ENCODE results near the gene ATP1B3. TPM values are rescaled to one million over a fixed set of nuclear protein-coding genes. Genes with fewer than 3 reads are reported as not detected.
"Not testable (repeated sequence)": the region's sequence is repeated elsewhere in the genome, so short reads cannot be mapped to it uniquely, and the experiment has no call there.

The ATP1B3 gene
- polyA plus RNA-seq, 4 donors: 135 to 253 (median 175) TPM

- DNase-seq (ENCODE audit: low read depth in 4 of 4, low spot score in 2 of 4): no peak
Measured at GRCh38 chr3:141900343-141900742, 23.9 kb downstream of the ATP1B3 start.

GRCh38 chr3:141901914-141902313 lies 25.5 kb downstream of the ATP1B3 start:
- DNase-seq (ENCODE audit: low read depth in 4 of 4, low spot score in 2 of 4): no peak

- no peak for DNase-seq (ENCODE audit: low read depth in 4 of 4, low spot score in 2 of 4)
Measured at GRCh38 chr3:141904203-141904602, 27.8 kb downstream of the ATP1B3 start.

GRCh38 chr3:141905129-141905528 lies 28.7 kb downstream of the ATP1B3 start:
- no peak for DNase-seq (ENCODE audit: low read depth in 4 of 4, low spot score in 2 of 4)

- DNase-seq (ENCODE audit: low read depth in 4 of 4, low spot score in 2 of 4): no peak
Measured at GRCh38 chr3:141909408-141909807, 33.0 kb downstream of the ATP1B3 start.

GRCh38 chr3:141909986-141910385 lies 33.5 kb downstream of the ATP1B3 start:
- not testable (repeated sequence) for DNase-seq (ENCODE audit: low read depth in 4 of 4, low spot score in 2 of 4)

GRCh38 chr3:141913150-141913811 lies 36.8 kb downstream of the ATP1B3 start:
- DNase-seq (ENCODE audit: low read depth in 4 of 4, low spot score in 2 of 4): no peak

- DNase-seq (ENCODE audit: low read depth in 4 of 4, low spot score in 2 of 4): no peak
Measured at GRCh38 chr3:141914311-141914710, 37.9 kb downstream of the ATP1B3 start.

- DNase-seq (ENCODE audit: low read depth in 4 of 4, low spot score in 2 of 4): no peak
Measured at GRCh38 chr3:141915016-141915415, 38.6 kb downstream of the ATP1B3 start.

- no peak for DNase-seq (ENCODE audit: low read depth in 4 of 4, low spot score in 2 of 4)
Measured at GRCh38 chr3:141915766-141916165, 39.3 kb downstream of the ATP1B3 start.

- no peak for DNase-seq (ENCODE audit: low read depth in 4 of 4, low spot score in 2 of 4)
Measured at GRCh38 chr3:141920701-141921100, 44.3 kb downstream of the ATP1B3 start.

- DNase-seq (ENCODE audit: low read depth in 4 of 4, low spot score in 2 of 4): no peak
Measured at GRCh38 chr3:141921316-141921715, 44.9 kb downstream of the ATP1B3 start.

- DNase-seq (ENCODE audit: low read depth in 4 of 4, low spot score in 2 of 4): not testable (repeated sequence)
Measured at GRCh38 chr3:141925677-141926076, 49.2 kb downstream of the ATP1B3 start.

- DNase-seq (ENCODE audit: low read depth in 4 of 4, low spot score in 2 of 4): no peak
Measured at GRCh38 chr3:141926929-141927328, 50.5 kb downstream of the ATP1B3 start.

GRCh38 chr3:141928631-141929270 lies 52.3 kb downstream of the ATP1B3 start:
- DNase-seq (ENCODE audit: low read depth in 4 of 4, low spot score in 2 of 4): no peak

GRCh38 chr3:141929341-141929995 lies 53.0 kb downstream of the ATP1B3 start:
- no peak for DNase-seq (ENCODE audit: low read depth in 4 of 4, low spot score in 2 of 4)

- DNase-seq (ENCODE audit: low read depth in 4 of 4, low spot score in 2 of 4): no peak
Measured at GRCh38 chr3:141930801-141931200, 54.4 kb downstream of the ATP1B3 start.

- DNase-seq (ENCODE audit: low read depth in 4 of 4, low spot score in 2 of 4): no peak
Measured at GRCh38 chr3:141933421-141934300, 57.2 kb downstream of the ATP1B3 start.

GRCh38 chr3:141934354-141934753 lies 57.9 kb downstream of the ATP1B3 start:
- no peak for DNase-seq (ENCODE audit: low read depth in 4 of 4, low spot score in 2 of 4)

GRCh38 chr3:141938011-141938500 lies 61.6 kb downstream of the ATP1B3 start:
- DNase-seq (ENCODE audit: low read depth in 4 of 4, low spot score in 2 of 4): no peak

- DNase-seq (ENCODE audit: low read depth in 4 of 4, low spot score in 2 of 4): no peak
Measured at GRCh38 chr3:141939759-141940158, 63.3 kb downstream of the ATP1B3 start.

Data from left renal cortex interstitium (tissue), 4 donors.